Mesangial cell (primary cell): ENCODE results near the gene PATL2. TPM values are rescaled to one million over a fixed set of nuclear protein-coding genes. Genes with fewer than 3 reads are reported as not detected.

Experiments
- total RNA-seq: library from RNA; depleted of rRNA; stranded (reverse); fragments of >200 nt; gene quantifications from 2 replicates; pipeline ENCODE4 v1.2.3, GENCODE V29; 2015

The PATL2 gene
- total RNA-seq = 0.13 TPM in 1 of 2 replicates, not detected in the other

GRCh38 chr15:44711096-44711742 lies at the start of gene PATL2, which contains the start of gene B2M:
TSS of gene PATL2 (minus strand) at chr15:44711323. CDS start at chr15:44676490, 34,833 bp downstream.
TSS of gene B2M (plus strand) at chr15:44711517. CDS start at chr15:44711547, 30 bp downstream.

GRCh38 chr15:44736181-44736765 lies 25.1 kb upstream of the PATL2 start, which contains the start of gene TRIM69:
TSS of gene TRIM69 (plus strand) at chr15:44736528. CDS start at chr15:44736705, 177 bp downstream.

GRCh38 chr15:44663410-44664308 lies 47.5 kb downstream of the PATL2 start, which contains the start of gene SPG11:
TSS of gene SPG11 (minus strand) at chr15:44663662. CDS start at chr15:44663647, 15 bp downstream.

Other genes starting within 250 kb of the PATL2 start
- gene EIF3J, start 174.2 kb downstream of the PATL2 start, total RNA-seq = 30.3 and 37.3 TPM in 2 replicates
- gene SPG11, start 47.7 kb downstream of the PATL2 start, total RNA-seq = 32.8 and 58.8 TPM in 2 replicates
- gene B2M, start 194 bp upstream of the PATL2 start, total RNA-seq = 684 and 1,495 TPM in 2 replicates
- 7.4 and 7.8 TPM in 2 replicates for gene TRIM69, start 25.2 kb upstream of the PATL2 start, total RNA-seq
- not detected in 2 replicates for gene TERB2, start 245.4 kb upstream of the PATL2 start, total RNA-seq